Stimulated activated CD4-positive, alpha-beta T cell treated with anti-CD3 and anti-CD28 coated beads, TNF-alpha, amount 100 ng/mL, for 1 hour (primary cell): ENCODE data around the gene CDC6.
A peak's percentile ranks its signal among the peaks of the same experiment; 100 is the strongest.

ENCODE experiments used
- DNase-seq, 3 donors: peaks; one replicate each; pipeline ENCODE4 v3.0.0-alpha.2; 2020; ENCODE audit warnings: low read depth in 3 of 3, low spot score in 1 of 3

CDC6 gene

DNA sequence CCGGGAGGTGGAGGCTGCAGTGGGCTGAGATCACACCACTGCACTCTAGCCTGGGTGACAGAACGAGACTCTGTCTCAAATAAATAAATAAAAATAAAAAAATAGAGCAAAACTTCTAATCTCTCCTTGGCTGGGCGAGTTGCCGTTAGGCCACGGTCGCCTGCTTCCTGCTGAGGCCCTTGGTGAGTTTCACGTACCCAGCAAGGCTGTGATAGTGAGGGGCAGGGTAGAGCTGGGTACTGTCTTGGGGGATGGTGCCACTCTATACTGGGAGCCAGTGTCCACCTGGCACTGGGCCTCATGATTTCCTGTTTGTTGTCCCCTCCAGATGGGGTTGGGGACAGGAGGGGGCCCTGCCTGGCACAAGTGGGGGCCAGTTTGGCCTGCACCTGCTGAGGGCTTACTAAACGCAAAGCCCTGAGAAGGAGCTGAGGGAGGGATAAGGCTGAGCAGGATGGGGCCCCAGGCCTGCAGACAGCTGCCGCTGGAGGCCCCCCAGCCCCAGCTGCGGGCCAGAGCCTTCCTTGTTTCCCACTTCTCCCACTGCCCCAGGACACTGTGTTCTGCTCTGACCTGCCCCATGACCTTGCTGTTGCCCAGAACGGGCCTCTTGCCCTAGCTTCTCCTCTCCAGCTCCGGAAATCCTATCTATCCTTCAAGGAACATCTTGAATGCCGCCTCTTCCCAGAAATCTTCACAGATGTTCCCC is 51.4 kb downstream of the CDC6 start:
- DNase-seq: no peak

DNA sequence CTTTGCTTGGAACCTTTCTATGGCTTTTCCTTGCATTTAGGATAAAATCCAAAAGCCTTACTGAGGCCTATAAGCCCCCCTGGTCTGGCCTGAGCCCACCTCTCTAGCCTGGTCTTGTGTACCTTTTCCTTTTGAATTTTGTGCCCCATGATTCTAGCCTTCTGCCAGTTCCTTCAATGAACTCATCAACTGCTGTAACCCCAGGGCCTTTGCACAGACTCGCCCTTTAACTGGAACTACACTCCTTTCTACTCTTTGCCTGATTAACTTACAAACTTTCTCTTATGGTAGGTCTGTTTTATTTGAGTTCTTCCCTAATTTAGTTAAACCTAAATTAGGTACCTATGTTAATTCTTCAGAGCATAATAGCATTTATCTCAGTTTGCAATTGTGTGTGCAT is 52.6 kb downstream of the CDC6 start:
- no peak for DNase-seq

DNA sequence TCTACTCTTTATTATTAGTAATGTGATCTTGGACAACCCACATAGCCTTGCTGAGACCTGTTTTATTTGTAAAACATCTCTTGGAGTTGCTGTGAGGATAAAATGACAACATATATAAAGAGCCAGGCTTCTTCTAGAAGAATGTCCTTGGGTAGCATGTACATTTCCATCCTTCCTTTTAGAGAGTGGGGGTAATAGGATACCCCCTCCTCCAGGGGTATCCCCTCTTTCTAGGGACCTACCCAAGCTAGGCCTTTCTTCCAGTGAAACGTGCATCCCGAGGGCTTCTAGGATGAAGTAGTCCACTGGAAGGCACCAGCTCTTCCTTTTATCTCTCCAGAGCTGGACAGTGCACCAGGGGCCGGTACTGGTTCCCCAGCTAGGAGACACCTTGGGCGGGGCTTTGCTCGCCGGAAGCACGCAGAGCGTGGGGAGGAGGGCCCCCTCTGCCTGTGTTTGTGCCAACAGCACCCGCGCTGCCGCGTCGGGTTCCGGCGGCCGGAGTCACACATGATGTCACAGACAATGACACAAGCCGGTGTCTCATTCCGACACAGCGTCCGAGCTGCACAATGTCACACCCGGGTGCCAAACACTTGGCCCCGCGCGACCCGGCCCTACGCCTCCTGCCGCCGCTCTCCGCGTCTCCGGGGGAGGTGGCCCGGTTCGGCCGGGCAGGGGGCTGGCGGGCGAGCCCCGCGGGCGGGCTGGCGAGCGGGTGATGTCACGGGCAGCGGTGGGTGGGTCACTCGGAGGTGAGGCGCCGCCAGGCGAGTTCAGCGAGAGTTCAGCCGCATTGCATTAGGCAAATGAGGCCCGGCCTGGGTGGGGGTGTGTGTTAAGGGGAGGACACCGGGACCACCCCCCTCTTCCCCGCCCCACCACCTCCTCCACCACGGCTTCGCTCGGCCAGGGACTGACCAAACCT is 53.5 kb downstream of the CDC6 start:
- peak; percentile 62 to 73 (median 70) for DNase-seq

DNA sequence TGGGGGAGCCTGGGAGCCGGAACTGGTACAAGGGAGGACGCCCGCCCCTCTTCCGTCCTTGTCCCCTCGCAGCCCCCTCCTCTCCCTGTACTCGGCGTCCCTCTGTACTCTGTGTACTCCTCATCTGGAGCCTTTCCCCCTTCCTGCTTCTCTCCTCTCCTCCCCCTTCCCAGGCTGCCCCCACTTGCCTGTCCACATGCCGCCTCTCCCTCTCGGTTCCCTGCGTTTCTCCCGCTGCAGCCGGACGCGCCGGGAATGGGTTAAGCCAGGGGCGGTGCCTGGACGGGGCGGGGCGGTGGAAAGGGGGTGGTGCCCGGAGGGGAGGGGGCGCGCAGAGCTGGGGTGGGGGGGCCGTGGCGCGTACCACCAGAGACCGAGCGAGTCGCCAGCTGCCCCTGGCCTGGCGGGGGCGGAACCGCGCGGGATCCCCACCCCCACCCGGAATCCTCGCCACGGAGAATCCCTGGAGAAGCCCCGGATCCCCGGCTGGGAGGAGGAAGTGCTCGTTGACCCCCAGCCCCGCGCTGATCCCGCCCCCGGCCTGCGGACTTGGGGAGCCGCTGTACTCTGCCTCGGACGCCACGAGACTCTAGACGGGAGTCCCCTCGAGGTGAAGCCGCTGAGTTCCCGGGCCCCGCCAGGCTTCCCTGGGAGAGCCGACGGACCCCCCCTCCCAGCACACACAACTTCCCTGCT is 54.3 kb downstream of the CDC6 start:
- no peak for DNase-seq

DNA sequence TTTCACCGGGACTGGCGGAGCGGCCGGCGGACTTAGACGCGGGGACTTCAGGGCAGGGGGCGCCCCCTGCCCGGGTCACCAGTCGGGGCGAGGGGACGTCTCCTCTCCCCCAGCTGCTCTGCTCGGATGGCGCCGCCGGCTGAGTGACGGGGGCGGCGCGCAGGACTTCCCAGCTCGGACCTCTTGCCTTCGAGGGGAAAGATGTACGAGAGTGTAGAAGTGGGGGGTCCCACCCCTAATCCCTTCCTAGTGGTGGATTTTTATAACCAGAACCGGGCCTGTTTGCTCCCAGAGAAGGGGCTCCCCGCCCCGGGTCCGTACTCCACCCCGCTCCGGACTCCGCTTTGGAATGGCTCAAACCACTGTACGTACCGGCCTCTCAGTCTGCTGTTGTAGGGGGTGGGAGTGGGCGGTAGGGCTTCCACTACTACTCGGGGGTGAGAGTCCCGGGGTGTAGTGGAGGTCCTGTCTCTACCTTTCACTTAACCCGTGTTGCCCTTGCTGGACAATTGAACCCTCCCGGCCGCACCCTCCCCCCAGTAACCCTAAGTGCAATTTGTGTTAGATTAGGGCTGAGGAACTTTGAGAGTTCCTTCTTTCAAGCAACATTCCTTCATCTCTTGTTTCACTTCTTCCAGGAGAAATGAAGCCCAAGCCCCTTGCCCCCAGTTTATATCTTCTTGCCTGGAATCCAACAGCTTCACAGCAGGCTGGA is 55.0 kb downstream of the CDC6 start:
- DNase-seq: no peak

DNA sequence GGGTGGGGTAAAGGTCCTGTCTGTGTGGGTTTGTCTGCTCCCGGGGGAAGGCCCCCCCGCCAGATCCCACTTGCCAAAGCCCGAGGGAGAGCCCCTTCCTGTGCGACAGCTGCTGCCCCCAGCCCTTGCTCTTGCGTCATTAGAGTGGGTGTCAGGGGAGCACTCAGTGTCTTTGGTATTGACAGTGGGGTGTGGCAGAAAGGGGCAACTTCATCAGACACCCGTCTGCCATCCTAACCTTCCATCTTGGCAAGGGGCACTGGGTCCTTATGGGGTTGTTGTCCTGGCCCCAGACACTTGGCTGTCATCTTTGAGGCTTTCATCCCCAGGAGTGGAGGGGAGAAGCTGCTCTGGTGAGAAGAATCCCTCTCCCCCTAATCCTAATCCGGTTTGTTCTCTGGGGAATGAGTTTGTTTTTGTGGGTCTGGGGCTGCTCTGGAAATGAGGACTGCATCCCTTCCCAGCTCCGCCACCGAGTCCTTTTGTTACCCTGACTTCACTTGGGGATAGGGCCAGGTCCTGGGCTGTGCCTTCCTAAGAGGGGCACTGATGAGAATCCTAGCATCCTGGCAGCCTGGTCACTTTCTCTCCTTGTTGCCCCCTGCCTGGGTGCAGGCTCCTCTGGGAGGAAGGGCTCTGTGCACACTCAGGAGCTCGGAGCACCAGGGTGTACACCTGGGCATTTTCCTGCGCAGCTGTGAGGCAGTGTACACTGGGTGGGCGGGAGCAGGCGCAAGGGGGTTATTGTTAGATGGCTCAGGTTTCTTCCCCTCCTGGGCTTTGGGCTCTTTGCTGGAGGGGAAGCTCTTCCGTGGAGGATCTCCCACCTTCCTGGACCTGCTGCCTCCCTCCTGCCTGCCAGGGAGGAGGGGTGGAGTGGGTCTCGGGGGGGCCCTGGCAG is 55.8 kb downstream of the CDC6 start:
- no peak for DNase-seq

DNA sequence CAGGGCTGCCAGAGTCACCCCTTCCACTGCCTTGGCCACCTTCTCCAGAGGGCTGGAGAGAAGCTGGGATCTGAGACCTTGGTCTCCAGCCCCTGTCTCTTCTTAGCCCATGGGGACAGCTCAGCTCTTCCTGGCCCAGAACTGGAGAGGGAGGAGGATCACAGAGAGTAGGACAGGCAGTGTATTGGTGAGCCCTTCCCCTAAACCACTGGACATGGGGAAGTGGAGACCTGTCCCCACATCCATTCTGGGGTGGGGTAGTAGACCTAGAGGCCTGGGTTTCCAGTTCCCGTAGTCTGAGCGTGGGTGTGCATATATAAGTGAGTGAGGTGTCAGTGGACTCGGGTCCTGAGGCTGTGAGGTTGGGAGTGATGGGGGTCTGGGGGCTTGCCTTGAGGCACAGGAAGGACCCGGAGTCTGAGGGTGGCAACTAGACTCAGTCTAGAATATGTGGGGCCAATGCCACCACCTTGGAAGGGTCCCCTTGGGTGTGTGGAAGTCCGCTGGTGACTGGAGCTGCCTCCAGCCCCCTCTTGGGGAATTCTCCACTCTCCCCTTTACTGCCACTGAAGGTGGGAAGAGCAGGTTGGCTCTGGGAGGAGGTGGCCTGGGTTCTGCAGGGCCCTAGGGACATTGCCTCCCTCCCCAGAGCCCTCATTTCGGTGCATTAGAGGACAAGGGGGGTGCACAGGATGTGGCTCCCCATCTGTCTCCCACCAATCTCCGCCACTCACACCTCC is 56.9 kb downstream of the CDC6 start:
- no peak for DNase-seq

DNA sequence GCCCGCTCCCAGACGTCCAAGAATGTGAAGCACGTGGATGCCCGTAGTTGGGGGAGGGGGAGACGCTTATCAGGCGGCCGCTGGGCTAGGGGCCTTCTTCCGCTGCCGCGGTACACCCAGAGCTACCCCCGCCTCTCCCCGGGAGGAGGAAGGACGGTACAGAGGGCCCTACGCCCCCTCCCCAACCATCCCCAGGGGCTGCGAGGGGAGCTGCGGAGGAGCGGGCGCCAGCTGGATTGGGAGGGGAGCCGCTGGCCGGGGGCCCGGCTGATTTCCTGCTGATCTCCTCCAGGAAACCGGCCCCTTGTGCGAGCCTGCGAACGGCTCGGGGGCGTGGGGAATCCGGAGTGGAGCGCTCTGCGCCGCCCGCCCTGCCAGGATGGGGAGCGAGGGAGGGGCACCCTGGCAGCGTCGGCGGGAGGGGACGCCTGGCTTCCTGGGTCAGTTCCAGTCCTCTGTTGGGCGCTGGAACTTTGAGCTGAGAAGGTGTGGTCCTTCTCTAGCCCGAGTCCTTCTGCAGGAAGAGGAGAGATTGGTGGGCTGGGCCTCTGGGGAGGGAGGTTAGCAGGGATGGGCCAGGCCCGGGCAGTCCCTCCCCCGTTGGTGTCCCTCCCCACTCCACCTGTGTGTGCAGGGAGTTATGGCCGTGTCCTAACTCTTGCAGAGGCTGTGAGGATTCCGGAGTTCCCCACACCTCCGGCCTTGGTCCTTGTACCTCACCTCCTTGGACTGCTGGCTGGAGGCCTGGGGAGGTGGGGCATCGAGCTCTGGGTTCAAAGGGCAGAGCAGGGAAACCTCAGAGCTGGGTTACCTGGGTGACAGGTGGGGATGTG is 57.7 kb downstream of the CDC6 start:
- no peak for DNase-seq

DNA sequence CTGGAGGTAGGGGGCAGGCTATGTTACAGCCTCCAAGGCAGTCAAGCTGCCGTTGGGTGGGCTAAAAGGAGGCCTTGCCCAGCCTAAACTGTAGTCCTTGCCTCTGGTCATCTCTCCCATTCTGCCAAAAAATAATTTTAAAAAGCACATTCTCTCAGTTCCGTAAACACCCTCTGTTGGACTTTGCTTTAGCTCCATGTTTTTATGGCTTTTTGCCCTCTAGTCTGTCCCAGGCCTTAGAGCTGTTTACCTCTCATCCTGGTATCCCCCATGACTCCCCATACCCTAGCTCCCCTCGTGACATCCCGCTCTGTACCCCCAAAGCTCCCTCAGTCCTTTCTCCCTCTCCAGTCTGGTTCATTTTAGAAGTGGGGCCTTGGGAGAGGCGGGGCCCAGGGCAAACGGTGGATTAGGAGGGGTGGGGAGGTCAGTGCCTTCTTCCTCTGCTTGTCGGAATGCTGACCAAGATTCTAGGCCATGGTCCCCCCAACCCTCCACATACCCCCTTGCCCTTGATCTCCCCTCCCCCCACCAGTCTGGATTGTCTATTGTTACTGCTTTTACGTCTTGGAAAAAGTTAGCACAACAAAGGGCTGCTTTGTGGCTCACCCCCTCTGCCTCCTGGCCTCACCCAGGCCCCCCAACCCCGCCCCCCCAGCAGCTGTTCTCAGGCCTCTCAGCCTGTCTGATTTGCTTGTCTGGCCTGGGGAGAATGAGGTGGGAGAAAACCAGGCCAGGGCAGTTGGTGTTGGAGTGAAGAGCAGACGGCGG is 58.5 kb downstream of the CDC6 start:
- DNase-seq: no peak

DNA sequence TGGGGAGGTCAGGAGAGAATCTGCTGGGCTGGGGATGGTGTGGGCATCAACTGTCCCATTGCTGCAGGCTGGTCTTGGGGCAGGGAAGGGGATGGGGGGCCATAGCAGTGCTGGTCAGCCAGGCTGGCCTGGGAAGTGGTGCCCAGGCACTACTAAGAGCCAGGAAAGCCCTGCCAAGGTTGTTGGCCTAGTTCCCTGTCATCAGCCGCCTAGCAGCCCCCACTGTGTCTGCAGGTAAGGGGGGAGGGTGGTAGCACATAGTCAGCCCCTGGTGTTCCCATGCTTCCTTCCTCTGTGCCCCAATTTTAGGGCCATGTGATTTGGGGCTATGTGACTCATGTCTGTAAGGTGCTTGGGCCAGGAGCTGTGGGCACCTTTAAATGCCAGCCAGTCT is 59.1 kb downstream of the CDC6 start:
- no peak for DNase-seq

DNA sequence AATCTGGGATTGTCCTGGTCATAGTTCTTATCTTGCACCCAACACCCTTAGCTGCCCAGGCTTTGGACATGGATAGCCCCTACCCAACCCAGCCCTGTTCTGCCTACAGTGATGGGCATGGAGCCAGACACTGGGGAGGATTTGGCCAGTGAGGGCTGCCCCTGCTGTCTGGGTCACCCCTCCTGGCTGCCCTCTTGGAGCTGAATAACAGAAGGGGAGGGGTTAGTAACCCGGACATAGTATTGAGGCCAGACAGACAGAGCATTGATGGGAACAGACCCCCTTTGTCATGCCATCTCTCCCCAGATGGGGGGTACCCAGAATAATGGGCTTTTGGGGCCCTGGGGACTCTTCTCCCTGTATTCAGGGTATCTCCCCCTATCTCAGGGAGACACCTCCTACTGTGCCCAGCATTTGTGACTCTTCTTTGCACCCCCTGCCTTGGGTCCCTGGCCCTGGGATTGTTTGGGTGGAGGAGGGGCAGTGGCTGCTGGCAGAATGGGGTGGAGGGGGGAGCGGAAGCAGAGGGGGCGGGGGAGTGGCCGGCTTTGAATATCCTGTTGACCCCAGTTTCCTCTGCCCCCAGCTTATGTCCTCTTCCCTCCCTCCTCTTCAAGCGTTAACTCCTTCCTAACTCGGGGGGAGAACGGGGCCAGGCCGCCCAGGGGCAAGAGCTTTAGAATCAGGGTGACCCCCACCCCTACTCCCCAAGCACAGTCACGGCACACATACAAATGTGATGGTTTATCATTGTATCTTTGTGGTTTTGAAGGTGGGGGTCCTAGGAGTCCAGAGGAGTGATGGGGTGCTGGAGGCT is 59.8 kb downstream of the CDC6 start:
- no peak for DNase-seq

DNA sequence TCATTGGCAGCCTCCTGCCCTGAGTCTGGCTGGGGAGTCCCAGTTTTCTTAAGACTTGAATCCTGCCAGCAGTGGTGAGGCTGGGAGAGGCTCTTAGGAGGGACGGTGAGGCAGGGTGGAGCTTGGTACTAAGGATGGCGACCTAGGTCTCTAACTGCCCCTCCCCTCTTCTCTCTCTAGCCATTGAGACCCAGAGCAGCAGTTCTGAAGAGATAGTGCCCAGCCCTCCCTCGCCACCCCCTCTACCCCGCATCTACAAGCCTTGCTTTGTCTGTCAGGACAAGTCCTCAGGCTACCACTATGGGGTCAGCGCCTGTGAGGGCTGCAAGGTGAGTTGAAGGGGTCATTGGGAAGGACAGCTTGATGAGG is 60.4 kb downstream of the CDC6 start:
- no peak for DNase-seq

DNA sequence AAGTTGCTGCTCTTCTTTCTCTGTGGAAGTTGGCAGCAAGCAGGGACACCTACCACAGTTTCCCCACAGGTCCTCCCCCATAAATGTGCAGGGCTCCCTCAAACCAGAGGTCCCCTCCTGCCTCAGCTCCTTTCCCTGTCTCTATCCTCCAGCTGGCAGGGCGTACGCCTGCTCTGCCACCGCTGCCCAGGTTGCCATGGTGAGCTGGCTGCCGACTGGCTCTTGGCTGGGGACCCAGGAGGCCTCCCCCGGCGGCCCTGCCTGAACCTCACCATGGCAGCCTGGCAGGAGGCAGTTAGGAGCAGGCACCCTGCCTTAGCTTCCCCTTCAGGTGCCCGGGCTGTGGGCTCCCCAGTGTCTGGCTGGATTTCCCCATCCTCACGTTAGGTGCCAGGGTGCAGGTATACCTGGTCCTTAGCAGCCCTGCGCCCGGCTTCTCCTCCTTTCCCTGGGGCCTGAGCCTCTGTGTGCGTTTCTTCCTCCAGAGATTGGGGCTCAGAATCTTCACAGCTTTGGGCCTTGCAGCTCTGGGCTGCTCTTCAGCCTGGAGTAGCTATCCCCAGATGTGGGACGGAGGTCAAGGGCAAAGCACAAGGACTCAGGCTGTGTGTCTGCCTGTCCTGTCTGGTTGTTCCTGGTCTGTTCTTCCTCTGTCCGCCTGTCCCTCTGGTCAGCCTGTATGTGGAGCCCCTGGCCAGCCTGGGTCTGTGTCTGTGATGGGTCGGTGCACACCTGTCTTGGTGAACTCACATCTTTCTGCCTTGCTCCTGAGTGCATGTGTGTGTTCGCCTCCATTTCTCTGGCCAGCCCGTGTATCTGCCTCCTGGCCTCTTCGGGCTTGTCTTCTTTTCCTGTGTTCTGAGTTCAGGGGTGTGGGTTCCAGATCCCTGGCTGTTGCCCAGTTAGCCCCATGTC is 61.1 kb downstream of the CDC6 start:
- DNase-seq: no peak

DNA sequence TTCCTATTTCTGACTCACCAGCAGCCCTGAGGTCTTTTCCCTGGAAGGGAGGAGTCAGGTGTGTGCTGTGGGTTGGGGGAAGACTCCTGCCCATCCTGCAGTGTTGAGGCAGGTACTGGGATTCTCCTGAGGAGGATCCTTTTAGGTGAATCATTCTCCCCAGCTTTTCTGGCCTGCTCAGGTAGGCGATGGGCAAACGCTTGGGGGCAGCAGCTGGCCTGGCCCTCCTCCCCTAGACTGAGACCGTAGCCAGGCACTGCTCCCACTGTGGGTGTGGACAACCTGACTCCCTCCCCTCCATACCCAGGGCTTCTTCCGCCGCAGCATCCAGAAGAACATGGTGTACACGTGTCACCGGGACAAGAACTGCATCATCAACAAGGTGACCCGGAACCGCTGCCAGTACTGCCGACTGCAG is 61.8 kb downstream of the CDC6 start:
- DNase-seq: no peak

DNA sequence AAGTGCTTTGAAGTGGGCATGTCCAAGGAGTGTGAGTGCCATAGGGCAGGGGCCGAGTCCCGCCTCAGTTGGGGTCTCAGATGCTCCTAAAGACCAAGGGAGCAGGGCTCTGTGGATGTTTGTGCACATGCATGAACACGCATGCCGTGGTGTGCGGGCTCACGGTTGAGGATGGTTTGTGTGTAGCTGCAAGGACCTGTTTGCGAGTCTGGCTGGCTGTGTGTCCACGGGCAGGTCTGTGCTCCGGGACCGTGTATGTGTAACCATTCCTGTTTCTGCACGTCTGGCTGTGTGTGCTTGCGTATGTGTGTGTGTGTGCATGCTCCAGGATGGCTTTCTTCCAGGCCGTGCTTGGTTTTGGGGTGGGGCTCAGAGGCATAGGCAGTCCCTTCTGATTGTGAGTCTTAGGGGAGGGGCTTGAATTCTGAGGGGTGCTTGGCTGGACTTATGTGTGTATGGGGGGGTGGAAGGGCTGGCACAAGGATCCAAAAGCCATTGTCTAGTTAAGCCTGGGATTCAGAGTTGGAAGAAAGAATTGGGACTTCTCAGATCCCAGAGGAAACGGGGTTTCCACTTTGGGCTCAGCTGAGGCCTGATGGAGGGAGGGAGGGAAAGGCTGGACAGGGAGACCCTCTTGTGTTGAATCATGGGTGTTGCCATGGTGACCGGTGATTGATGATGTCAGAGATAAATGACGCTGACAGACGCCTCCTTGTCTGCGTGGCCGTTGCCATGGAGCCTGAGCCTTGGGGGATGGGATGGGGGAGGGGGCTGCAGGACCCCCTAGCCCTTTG is 62.4 kb downstream of the CDC6 start:
- no peak for DNase-seq
